Activated CD4-positive, alpha-beta T cell treated with anti-CD3 and anti-CD28 coated beads for 24 hours (primary cell): ENCODE measurements around the gene ISOC2.
A peak's percentile ranks its signal among the peaks of the same experiment; 100 is the strongest.
"Not testable (repeated sequence)": the region's sequence is repeated elsewhere in the genome, so short reads cannot be mapped to it uniquely, and the experiment has no call there.

ENCODE experiments used
- DNase-seq, 2 donors: peaks; one replicate each; pipeline ENCODE4 v3.0.0-alpha.2; 2020; ENCODE audit warnings: low read depth in 2 of 2

The ISOC2 gene

DNA sequence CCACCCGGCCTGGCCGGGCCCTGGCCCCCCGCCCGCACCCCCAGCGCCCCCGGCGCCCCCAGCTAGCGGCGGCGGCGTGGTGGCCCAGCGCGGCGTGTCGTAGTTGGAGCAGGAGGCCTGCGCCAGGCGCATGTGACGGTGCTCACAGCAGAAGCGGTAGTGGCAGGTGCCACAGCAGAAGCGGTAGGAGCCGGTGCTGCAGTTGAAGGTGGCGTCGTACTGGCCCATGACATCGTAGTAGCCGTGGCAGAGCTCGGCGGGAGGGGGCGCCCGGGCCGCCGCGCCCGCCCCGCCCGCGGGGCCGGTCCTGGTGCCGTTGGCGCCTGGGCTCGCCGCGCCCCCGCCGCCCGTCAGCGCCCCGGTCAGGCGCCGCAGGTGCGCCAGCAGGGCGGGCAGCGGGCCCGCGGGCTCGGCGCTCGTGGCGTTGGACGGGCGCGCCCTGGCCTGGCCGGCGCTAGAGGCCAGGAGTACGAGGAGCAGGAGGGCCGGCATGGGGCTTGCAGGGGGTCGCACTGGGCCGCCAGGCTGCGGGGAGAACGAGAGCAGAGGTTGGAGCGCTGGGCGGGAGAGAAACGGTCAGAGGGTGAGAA lies 19.0 kb downstream of the ISOC2 start:
- no peak for DNase-seq

DNA sequence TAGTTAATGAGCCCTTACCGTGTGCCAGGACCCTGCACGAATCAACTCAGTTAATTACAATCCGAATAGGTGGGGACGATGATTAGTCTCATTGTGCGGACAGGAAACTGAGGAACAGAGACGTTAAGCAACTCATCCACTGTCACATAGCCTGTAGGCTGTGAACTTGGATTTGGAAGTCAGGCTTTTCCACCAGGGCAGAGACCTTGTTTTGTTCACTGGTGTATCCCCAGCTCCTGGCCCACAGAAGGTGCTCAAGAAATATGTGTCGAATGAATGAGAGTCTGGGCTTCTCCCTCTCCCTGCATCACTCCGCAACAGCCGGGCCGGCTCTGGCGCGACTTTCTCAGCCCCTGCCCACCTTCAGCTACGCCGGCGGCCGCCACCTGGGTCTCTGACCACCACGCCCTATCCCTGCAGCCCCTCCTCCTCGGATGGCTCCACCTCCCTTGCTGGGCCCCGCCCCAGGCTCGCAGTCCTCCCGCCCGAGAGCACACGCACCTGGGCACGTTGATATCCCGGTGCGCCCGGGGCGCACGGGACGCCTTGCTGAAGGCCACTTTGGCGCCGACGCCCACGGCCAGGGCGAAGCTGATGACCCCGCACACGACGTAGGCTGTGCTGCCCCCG lies 19.6 kb downstream of the ISOC2 start:
- DNase-seq, result no peak

DNA sequence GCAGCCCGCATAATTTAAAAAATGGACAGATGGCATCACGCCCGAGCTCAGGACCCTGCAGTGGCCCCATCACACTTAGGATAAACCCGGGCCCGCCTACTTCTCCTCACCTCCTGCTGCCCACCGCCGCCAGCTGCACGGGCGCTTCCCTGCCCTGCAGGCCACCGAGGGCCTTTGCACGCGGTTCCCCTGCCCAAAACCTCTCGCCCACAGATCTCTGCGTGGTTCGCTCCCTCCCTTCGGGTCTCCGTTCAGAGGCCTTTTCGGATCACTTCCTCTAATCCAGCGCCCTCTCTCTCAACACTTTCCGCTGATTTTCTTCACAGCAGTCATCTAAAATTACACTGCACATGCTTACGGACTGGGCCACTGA lies 20.1 kb downstream of the ISOC2 start:
- DNase-seq, result no peak

DNA sequence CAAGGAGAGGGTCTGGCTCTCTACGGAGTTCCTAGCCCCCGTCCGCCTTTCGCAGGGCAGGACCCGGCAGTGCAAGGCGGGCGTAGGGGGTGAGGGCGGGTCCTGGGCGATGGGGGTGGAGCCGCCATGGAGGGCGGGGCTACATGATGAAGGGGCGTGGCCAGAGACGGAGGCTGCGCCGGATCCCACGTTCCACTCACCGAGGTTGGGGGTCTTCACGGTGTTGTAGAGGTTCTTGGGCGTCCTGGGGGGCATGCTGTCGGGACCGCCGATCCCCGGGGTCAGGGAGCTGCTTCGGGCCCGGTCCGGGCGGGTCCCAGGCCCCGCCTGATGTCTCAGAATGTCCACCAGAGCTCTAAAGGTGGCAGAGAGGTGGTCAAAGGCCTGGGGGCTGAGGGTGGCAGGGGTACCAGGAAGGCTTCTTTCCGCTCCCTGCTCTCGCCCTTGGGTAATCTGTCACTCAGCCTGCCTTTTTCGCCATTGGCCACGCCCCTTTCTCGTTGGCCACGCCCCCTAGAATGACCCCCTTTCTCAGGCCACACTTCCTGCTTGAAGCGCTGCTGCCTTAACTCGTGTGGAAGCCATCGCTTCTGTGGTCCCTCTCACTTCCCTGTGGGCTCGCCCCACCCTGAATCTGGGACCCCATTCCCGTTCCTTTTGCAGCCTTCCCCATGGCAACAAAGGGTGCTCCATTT lies 20.9 kb downstream of the ISOC2 start:
- DNase-seq, result no peak

DNA sequence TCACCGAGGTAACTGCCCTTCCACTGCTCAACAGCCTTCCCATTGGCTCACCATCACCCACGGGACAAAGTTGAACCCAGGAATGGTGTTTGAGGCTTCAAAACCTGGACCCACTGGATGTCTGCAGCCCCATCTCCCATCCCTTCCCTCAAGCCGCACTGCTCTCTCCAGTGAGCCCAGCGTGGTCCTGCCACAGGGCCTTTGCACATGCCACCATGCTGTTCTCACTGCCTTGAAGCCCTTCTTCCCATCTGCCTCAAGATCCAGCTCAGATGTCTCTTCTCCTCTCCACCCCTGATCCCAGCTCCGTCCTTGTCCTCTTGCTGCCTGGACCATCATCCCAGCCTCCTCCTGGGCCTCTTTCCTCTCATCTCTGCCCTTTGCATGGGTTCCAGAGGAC lies 22.4 kb downstream of the ISOC2 start:
- no peak for DNase-seq

DNA sequence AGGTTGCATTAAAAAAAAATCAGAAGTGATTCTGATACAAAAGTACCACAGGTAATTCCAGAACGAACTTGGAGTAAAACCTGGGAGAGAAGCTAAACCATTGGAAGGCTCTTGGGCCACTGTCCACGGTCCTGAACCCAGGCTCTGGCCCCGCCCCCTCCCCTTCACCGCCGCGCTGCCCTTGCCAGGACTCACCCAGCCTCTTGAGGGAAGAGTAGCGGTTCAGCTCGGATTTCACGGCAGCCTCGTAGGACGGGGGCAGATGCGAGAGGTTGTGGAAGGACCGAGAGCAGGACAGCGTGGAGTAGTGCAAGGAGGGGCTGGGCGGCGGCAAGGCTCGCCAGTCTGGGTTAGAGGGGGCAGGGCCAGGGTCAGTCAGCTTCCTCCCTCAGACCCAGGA lies 24.0 kb downstream of the ISOC2 start:
- DNase-seq, result no peak

DNA sequence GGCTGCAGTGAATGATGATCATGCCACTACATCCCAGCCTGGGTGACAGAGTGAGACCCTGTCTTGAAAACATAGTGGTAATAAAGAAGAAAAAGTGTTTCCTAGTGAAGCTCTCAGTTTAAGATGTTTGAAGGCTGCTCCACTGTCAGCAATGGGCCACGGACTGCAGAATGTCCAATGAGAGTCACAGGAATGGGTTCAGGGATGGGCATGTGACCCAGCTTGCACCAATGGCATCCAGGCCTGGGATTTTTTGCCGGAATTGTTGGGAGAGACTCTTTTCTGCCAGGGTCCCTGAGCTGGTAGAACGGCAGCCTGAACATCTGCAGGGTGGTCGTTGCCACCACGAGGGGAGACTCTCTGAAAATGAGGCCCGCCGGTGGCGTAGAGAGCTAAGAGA lies 24.6 kb downstream of the ISOC2 start:
- no peak for DNase-seq

DNA sequence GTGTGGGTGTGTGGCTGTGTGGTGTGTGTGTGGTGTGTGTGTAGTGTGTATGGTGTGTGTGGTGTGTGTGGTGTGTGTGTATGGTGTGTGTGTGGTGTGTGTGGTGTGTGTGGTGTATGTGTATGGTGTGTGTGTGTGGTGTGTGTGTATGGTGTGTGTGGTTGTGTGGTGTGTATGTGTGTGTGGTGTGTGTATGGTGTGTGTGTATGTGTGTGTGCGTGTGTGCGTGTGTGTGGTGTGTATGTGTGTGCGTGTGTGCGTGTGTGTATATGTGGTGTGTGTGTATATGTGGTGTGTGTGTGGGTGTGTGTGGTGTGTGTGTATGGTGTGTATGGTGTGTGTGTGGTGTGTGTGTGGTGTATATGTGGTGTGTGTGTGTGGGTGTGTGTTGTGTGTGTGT lies 26.4 kb downstream of the ISOC2 start:
- no peak for DNase-seq

DNA sequence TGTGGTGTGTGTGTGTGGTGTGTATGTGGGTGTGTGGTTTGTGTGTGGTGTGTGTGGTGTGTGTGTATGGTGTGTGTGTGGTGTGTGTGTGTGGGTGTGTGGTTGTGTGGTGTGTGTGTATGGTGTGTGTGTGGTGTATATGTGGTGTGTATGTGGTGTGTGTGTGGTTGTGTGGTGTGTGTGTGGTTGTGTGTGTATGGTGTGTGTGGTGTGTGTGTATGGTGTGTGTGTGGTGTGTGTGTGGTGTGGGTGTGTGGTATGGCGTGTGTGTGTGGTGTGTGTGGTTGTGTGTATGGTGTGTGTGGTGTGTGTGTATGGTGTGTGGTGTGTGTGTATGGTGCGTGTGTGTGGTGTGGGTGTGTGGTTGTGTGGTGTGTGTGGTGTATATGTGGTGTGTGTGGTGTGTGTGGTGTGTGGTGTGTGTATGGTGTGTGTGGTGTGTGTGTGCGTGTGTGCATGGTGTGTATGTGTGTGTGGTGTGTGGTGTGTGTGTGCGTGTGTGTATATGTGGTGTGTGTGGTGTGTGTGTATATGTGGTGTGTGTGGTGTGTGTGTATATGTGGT lies 27.0 kb downstream of the ISOC2 start:
- no peak for DNase-seq

DNA sequence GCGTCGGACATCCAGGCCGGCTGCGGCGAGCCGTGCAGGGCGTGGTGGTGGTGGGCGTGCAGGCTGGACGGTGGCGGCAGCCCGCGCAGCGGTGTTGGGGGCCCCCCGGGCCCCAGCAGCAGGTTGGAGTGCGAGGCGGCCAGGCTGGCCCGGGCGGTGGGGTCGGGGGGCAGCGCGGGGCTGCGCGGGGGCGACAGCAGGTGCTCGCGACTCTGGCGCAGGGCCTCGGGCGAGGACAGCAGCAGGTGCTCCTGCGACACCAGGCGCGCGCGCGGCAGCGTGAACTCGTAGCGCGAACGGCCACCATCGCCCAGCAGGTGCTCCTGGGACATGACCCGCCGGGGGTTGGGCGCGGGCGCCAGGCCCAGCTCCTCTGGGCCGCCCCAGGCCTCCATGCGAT lies 28.1 kb downstream of the ISOC2 start:
- DNase-seq, result no peak

DNA sequence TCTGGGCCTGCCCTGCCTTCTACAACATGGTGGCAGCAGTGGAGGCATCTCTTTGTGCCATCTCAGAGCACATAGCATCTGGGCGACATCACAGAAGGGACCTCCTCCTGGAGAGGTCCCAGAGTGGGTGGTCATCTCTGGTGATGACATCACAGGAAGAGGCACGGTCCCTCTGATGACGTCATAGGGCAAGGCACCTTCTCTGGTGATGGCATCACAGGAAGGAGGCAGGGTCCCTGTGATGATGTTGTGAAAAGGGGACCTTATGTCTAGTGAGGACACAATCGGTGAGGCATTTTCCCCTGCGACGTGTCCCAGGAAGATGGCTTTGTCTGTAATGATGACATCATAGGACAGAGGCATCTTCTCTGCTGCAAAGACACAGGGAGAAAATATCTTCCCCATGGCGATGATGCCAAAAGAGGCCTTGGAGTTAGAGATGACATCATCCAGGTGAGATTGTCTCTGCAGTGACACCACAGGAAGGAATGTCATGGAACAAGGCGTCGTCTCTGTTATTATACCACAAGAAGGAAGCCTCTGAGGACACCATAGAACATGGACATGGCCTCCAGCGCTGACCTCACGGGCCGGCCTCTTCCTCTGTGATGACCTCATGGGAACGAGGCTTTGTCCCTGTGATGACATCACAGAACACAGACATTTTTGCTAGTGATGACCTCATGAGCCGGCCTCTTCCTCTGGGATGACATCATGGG lies 29.0 kb downstream of the ISOC2 start:
- DNase-seq, result no peak

DNA sequence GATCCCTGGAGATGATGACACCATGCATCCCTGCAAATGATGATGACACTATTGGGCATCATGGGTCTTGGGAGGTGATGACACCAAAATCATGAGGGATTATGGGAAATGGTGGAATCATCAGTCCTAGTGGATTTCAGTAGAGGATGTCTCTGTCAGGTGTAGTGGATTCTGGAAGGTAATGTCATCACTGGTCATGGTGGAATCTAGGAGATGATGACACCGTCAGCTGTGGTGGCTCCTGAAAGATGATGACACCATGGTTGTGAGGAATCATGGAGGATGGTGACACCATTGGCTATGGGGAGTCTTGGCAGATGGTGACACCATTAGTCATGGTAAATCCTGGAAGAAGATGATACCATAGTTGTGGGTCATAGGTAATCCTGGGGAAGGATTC lies 30.3 kb downstream of the ISOC2 start:
- no peak for DNase-seq

DNA sequence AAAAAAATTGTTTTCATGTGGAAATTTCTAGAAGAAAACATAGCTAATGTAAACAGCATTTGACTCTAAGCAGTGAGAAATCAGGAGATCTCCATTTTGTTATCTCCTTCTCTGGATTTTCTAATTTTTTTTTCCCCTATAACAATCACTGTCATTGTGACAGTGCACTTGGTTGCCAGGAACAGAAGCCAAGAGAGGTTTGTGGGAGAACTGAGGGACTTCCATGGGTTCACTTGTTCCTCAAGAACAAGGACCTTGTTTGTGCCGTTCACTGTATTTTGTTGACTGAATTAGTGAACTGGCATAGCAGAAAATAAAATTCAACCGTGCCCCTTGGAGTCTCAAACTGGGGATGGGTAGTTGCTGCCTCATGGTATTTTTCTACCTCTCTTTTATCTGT lies 35.4 kb downstream of the ISOC2 start:
- DNase-seq, result no peak

DNA sequence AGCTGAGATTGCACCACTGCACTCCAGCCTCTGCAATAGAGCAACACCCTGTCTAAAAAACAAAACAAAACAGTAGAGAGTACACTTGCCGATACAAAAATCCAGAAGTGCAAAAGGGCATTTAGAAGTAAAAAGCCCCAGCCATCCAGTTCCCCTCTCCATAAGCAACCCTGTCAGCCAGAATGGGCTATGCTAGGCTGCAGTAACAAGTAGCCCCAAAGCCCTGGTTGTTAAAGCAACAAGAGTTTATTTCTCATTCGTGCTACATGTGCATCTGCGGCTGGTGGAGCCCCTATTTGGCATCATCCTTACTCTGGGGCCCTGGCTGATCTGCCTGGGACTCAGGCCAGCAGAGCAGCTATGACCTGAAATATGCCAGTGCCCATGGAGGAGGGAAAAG lies 36.9 kb downstream of the ISOC2 start:
- no peak for DNase-seq

DNA sequence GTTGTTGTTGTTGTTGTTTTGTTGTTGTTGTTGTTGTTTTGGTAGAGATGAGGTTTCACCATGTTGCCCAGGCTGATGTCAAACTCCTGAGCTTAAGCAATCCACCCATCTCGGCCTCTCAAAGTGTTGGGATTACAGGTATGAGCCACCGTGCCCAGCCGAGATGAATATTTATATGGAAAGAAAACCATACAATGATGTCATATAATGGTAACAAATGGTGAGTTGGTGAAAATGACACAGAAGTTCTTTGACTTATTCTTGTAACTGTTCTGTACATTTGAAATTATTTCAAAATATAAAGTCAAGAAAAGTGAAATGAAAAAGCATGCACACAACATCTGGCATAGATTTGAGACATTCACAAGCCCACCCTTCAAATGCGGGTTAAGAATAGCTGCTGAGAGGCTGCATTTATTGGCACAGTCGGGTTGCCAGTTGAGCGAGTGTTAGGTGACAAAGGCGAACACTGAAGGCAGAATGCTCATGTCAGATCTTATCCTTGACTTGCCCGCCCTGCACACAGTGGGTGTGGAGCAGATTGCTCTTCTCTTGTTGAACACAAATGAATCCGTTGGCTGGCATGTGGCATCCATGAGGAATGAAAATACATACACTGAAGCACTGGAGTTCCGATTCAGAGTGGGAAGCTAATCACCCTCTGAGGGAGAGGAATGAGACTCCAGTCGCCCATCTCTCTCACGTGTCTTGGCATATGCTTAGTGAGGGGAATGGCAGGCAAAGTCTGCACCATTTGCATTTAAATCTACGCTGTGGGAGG lies 38.0 kb downstream of the ISOC2 start:
- DNase-seq, result no peak

DNA sequence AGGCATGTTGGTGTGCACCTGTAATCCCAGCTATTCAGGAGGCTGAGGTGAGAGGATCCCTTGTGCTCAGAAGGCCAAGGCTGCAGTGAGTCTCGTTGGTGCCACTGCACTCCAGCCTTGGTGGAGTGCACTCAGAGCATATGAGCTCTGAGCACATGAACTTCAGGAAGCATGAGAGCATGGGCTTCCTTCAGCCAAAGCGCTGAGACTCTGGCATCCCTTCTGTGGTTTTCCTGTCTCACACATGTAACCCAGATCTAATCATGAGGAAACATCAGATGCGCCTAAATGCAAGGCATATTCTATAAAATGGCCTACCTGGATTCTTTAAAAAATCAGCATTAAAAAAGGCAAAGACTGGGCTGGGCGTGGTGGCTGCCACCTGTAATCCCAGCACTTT lies 40.2 kb downstream of the ISOC2 start:
- DNase-seq, result not testable (repeated sequence)

DNA sequence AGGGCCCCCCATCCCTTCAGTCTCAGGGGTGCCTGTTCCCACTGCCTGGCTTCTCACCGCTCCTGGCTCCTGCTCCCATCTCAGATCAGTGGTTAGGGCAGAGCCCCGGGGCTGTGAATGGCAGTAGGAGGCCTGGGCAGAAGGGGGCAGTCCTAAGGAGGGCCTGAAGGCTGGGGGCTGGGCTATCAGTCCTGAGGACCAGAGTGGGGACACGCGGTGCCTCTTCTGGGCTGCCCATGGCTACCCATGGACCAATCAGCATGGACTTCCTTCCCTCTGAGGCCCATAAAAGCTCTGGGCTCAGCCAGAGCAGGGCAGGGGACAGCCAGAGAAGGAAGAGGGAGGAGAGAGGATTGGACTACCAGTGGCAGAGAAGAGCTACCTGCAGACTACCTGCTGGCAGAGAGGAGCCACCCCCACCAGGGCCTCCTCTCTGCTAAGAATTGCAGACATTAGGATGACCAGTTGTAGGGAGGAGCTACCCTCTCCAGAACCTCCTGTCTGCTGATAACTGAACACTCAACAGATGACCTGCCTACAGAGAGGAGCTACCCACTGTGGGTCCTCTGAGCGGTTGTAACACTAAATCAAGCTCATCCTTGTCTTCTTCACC lies 41.7 kb downstream of the ISOC2 start:
- DNase-seq, result no peak

DNA sequence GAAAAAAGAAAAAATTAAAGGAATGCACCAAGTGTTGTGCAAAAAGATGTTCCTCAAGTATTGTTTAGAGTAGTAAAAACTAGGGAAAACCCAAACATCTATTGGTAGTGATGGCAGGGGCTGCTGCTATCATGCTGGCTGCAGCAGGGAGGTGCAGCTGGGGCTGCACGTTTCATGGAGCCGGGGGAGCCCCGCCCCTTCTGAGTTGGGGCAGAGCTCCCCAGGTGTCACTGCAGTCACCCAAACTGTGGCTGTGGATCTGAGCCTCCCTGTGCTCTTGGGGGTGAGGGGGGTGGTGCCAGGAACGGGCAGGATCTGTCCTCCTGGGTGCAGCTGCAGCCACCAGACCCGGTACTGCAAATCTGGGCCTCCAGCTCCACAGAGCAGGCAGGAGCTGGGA lies 42.3 kb downstream of the ISOC2 start:
- no peak for DNase-seq

DNA sequence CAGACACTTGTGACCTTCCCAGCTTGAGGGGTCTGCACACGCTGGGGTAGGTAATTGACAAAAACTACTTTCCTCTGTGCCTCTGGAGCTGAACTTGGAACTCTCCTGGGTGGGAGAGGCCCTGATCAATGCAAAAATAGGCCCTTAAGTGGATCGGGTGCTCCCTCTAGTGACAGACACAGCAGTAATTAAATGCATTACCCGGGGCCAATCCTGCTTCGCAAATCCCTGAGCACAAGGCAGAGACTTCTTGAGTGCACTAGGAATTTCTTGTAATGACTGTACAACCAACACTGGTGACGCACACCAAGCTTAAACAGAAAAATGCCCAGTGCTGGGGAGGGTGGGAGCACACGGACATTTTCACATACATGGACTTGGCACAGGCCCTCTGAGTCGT lies 43.3 kb downstream of the ISOC2 start:
- peak in 1 of 2 donors; percentile 35 for DNase-seq

DNA sequence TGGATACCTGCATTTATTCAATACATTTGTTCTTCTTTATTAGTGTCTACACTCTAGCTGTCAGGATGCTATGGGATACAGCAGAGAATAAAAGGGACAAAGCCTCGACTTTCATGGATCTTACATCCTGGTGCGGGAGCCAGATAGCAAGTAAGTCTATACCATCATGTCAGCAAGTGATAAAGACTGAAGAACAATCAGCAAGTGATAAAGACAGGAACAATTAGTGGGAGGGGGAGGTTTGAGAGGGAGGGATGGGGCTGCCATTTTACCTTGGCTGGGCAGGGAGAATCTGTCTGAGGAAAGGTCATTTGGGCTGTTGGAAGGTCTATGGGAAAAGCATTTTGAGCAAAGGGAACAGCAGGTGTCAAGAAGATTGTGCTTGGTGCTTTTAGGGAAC lies 51.3 kb downstream of the ISOC2 start:
- no peak for DNase-seq

DNA sequence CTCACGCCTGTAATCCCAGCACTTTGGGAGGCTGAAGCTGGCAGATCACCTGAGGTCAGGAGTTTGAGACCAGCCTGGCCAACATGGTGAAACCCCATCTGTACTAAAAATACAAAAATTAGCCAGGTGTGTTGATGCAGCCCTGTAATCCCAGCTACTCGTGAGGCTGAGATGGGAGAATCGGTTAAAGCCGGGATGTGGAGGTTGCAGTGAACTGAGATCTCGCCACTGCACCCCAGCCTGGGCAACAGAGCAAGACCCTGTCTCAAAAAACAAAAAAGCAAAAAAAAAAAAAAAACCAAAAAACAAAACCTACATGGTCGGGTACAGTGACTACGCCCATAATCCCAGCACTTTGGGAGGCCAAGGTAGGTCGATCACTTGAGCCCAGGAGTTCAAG lies 52.3 kb downstream of the ISOC2 start:
- not testable (repeated sequence) for DNase-seq

DNA sequence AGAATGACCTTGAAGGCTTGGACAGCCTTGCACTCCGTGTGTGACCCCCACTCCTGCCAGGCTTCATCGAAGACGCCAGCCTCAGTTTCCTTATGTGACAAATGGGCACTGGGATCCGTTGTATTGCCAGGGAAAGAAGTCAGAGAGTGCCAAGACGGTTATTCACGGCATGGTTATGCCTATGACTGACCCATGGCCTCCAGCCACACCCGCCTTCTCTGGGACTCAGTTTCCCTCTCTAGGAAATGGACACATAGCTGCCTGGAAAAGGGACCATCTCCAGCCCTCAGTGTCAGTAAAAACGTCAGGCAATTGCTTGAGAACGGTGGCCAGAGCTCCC lies 52.9 kb downstream of the ISOC2 start:
- no peak for DNase-seq
